Measurements from ENCODE around the gene MVD. TPM values are rescaled to one million over a fixed set of nuclear protein-coding genes. Genes with fewer than 3 reads are reported as not detected.

Gene MVD
- total and polyA plus RNA-seq, 2 of the 13 experiments (the other 11 are each of a cell fraction or from before 2014, with no cell fraction given) = 28.1 to 187 TPM

DNA sequence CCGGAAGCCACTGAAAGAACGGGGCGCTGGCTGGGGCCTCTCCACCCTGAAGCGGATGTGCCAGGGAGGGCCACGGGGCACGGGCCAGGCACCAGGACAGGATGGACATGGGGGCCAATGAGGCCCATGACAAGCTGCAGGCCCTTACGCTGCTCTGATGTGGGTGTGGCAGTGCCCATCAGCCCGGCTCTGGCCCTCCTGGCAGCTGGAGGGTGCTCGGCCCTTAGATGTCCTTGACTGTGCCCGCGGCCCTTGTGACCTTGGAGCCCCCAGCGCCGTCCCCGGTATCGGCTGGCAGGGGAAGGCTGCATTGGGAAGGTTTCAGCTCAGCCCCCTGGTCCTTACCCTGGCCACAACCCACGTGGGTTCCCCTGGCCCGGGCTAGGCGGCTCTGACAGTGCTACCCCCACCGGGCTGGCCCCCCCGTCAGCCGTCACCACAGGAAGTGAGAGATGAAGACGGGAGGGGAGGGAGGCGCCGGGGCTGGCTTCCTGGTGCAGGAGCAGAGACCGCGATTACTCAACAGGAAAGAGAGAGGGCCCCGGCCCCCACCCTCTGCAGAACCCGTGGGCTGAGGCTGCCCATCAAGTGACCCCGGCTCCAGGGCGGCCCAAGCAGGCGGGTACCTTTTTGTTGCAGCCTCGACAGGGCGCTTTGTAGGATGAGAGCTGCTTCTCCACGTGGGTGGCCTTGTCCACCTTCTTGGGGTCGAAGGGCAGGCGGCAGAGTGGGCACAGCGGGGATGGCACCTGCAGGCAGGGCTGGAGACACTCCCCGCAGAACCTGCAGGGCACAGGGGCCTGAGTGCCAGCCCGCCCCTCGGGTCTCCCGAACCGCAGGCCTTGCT is 38.0 kb upstream of the MVD start (continued):
- TF ChIP-seq ZSCAN5A (CRISPR knock-in tag; IDR thresholded peaks at IDR 0.05; ENCODE audit: borderline replicate concordance) (no peak), RAD21 (CRISPR knock-in tag; IDR thresholded peaks at IDR 0.05) (peak; percentile 13), ZNF557 (CRISPR knock-in tag; IDR thresholded peaks at IDR 0.05) (0 out of 2 replicates have a peak, but pooled peaks have one; percentile 24), CENPX (CRISPR knock-in tag; IDR thresholded peaks at IDR 0.05) (no peak), ZNF546 (CRISPR knock-in tag; conservative IDR thresholded peaks at IDR 0.05) (no peak), KLF12 (CRISPR knock-in tag; IDR thresholded peaks at IDR 0.05; ENCODE audit: borderline replicate concordance) (no peak; the same call in none of the 2 replicates), POLR2AphosphoS2 (IDR thresholded peaks at IDR 0.05; ENCODE audit: low read depth, low read length) (no peak), THYN1 (CRISPR knock-in tag; IDR thresholded peaks at IDR 0.05; ENCODE audit: borderline replicate concordance, low read depth) (no peak), ZNF251 (CRISPR knock-in tag; IDR thresholded peaks at IDR 0.05) (no peak), ZBTB38 (CRISPR knock-in tag; IDR thresholded peaks at IDR 0.05) (peak; percentile 88), ZNF747 (CRISPR knock-in tag; IDR thresholded peaks at IDR 0.05; ENCODE audit: borderline replicate concordance) (peak; percentile 70; the same call in 1 of the 2 replicates), RARG (CRISPR knock-in tag; IDR thresholded peaks at IDR 0.05; ENCODE audit: low read depth) (no peak), ZKSCAN1 (IDR thresholded peaks at IDR 0.05; ENCODE audit: low read length) (no peak), ONECUT2 (CRISPR knock-in tag; IDR thresholded peaks at IDR 0.05) (no peak), ZNF121 (CRISPR knock-in tag; IDR thresholded peaks at IDR 0.05) (no peak), STAT5B (CRISPR knock-in tag; IDR thresholded peaks at IDR 0.05) (no peak), ZMYM2 (CRISPR knock-in tag; IDR thresholded peaks at IDR 0.05) (no peak), THAP11 (CRISPR knock-in tag; IDR thresholded peaks at IDR 0.05) (peak; percentile 82), USF2 (IDR thresholded peaks at IDR 0.05; ENCODE audit: low read depth, low read length) (no peak), USF2 (CRISPR knock-in tag; IDR thresholded peaks at IDR 0.05; ENCODE audit: borderline replicate concordance) (peak; percentile 73)
- TF ChIP-seq, protein P1, sequence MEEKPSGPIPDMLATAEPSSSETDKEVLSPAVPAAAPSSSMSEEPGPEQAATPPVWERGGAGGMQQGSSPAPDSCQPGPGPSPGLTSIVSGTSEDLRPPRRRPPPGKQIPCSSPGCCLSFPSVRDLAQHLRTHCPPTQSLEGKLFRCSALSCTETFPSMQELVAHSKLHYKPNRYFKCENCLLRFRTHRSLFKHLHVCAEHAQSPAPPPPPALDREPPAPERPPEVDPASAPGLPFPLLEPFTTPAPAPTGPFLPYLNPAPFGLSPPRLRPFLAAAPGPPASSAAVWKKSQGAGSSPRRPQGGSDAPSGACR (CRISPR knock-in tag; IDR thresholded peaks at IDR 0.05) = peak; percentile 62; the same call in 1 of the 2 replicates
- TF ChIP-seq, protein P2, sequence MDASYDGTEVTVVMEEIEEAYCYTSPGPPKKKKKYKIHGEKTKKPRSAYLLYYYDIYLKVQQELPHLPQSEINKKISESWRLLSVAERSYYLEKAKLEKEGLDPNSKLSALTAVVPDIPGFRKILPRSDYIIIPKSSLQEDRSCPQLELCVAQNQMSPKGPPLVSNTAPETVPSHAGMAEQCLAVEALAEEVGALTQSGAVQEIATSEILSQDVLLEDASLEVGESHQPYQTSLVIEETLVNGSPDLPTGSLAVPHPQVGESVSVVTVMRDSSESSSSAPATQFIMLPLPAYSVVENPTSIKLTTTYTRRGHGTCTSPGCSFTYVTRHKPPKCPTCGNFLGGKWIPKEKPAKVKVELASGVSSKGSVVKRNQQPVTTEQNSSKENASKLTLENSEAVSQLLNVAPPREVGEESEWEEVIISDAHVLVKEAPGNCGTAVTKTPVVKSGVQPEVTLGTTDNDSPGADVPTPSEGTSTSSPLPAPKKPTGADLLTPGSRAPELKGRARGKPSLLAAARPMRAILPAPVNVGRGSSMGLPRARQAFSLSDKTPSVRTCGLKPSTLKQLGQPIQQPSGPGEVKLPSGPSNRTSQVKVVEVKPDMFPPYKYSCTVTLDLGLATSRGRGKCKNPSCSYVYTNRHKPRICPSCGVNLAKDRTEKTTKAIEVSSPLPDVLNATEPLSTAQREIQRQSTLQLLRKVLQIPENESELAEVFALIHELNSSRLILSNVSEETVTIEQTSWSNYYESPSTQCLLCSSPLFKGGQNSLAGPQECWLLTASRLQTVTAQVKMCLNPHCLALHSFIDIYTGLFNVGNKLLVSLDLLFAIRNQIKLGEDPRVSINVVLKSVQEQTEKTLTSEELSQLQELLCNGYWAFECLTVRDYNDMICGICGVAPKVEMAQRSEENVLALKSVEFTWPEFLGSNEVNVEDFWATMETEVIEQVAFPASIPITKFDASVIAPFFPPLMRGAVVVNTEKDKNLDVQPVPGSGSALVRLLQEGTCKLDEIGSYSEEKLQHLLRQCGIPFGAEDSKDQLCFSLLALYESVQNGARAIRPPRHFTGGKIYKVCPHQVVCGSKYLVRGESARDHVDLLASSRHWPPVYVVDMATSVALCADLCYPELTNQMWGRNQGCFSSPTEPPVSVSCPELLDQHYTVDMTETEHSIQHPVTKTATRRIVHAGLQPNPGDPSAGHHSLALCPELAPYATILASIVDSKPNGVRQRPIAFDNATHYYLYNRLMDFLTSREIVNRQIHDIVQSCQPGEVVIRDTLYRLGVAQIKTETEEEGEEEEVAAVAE (CRISPR knock-in tag; IDR thresholded peaks at IDR 0.05; ENCODE audit: borderline replicate concordance) = peak; percentile 75; the same call in 1 of the 2 replicates

Measured in HepG2 (cell line).